ENCODE measurements around the gene OR52E6.
A peak's percentile ranks its signal among the peaks of the same experiment; 100 is the strongest.

OR52E6 gene

GRCh38 chr11:5808500-5809121 lies 33.1 kb downstream of the OR52E6 start, which contains the start of gene OR52N2:
OR52N2 (plus strand) TSS chr11:5808924; CDS start chr11:5820336, 11,412 bp downstream.
- TF ChIP-seq POLR2AphosphoS5 (IDR thresholded peaks at IDR 0.05; ENCODE audit: low read depth) = no peak
- TF ChIP-seq, protein P1, sequence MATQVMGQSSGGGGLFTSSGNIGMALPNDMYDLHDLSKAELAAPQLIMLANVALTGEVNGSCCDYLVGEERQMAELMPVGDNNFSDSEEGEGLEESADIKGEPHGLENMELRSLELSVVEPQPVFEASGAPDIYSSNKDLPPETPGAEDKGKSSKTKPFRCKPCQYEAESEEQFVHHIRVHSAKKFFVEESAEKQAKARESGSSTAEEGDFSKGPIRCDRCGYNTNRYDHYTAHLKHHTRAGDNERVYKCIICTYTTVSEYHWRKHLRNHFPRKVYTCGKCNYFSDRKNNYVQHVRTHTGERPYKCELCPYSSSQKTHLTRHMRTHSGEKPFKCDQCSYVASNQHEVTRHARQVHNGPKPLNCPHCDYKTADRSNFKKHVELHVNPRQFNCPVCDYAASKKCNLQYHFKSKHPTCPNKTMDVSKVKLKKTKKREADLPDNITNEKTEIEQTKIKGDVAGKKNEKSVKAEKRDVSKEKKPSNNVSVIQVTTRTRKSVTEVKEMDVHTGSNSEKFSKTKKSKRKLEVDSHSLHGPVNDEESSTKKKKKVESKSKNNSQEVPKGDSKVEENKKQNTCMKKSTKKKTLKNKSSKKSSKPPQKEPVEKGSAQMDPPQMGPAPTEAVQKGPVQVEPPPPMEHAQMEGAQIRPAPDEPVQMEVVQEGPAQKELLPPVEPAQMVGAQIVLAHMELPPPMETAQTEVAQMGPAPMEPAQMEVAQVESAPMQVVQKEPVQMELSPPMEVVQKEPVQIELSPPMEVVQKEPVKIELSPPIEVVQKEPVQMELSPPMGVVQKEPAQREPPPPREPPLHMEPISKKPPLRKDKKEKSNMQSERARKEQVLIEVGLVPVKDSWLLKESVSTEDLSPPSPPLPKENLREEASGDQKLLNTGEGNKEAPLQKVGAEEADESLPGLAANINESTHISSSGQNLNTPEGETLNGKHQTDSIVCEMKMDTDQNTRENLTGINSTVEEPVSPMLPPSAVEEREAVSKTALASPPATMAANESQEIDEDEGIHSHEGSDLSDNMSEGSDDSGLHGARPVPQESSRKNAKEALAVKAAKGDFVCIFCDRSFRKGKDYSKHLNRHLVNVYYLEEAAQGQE (IDR thresholded peaks at IDR 0.05; ENCODE audit: insufficient replicate concordance, low read depth) = no peak
- no peak for TF ChIP-seq GABPA (IDR thresholded peaks at IDR 0.05; ENCODE audit: low read depth)
- TF ChIP-seq SPI1 (IDR thresholded peaks at IDR 0.05; ENCODE audit: borderline replicate concordance, low read depth) = no peak
- TF ChIP-seq, protein P2, sequence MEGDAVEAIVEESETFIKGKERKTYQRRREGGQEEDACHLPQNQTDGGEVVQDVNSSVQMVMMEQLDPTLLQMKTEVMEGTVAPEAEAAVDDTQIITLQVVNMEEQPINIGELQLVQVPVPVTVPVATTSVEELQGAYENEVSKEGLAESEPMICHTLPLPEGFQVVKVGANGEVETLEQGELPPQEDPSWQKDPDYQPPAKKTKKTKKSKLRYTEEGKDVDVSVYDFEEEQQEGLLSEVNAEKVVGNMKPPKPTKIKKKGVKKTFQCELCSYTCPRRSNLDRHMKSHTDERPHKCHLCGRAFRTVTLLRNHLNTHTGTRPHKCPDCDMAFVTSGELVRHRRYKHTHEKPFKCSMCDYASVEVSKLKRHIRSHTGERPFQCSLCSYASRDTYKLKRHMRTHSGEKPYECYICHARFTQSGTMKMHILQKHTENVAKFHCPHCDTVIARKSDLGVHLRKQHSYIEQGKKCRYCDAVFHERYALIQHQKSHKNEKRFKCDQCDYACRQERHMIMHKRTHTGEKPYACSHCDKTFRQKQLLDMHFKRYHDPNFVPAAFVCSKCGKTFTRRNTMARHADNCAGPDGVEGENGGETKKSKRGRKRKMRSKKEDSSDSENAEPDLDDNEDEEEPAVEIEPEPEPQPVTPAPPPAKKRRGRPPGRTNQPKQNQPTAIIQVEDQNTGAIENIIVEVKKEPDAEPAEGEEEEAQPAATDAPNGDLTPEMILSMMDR (IDR thresholded peaks at IDR 0.05; ENCODE audit: insufficient read depth, low read length) = peak; percentile 75
- peak; percentile 28 to 68 for DNase-seq (ENCODE audit: low read depth in 1 of 2, low spot score in 1 of 2)
- no peaks in the 10 kb centered on the region for H3K27me3 ChIP-seq (ENCODE audit: insufficient read depth, poor library complexity, severe bottlenecking)
- no peak within 1 kb of the TSS for H3K27ac ChIP-seq (replicated peaks)
- H3K4me3 ChIP-seq (replicated peaks; ENCODE audit: insufficient read depth, low read length) = no peak within 1 kb of the TSS

DNA sequence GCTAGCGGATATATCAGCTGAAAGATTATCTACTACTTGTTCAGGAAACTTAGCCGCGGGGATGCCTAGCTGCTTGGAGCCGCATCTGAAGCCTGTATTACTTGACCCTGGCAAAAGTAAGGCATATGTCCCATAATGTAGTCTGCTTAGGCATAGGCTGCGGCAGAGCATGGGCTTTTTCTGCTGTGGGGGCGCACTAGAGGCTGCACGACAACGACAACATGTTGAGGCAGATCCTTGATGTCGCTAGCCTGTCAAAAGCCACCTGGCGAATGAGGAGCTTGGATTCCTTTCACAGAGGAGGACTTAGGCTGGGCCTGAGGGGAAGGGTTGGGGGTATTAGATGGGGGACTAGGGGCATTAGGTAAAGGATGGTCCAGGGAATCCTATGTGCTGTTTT lies 34.1 kb downstream of the OR52E6 start:
- no peak for TF ChIP-seq POLR2AphosphoS5 (IDR thresholded peaks at IDR 0.05; ENCODE audit: low read depth)
- TF ChIP-seq, protein P2 (IDR thresholded peaks at IDR 0.05; ENCODE audit: insufficient read depth, low read length) = no peak
- TF ChIP-seq SPI1 (IDR thresholded peaks at IDR 0.05; ENCODE audit: borderline replicate concordance, low read depth) = no peak
- TF ChIP-seq, protein P1 (IDR thresholded peaks at IDR 0.05; ENCODE audit: insufficient replicate concordance, low read depth) = no peak
- no peak for TF ChIP-seq GABPA (IDR thresholded peaks at IDR 0.05; ENCODE audit: low read depth)
- H3K27me3 ChIP-seq (ENCODE audit: insufficient read depth, poor library complexity, severe bottlenecking) = no peaks in the 10 kb centered on the region
- no peak overlapping the region for H3K27ac ChIP-seq (replicated peaks)
- no peak overlapping the region for H3K4me3 ChIP-seq (replicated peaks; ENCODE audit: insufficient read depth, low read length)
- no peak for DNase-seq (ENCODE audit: low read depth in 1 of 2, low spot score in 1 of 2)

DNA sequence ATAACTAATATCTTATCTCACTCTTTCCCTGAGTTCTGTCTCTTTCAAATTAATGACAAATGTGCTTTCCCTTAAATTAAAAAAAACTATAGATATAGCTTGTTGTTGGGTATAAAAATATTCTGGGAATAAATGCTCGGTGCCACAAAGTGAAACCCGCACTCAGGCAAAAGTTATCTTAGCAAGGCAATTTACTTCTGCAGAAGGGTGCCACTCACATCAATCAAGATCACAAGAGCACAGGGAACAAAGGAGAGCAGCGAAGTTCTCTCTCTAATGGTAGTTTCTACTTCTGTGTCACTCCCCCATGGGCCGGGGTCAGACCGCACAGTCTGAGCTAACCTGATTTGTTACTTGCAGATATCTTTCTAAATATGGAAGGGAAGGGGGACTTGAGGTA lies 37.7 kb downstream of the OR52E6 start:
- Histone ChIP-seq H3K4me3 (replicated peaks; ENCODE audit: insufficient read depth, low read length) (no peak overlapping the region), H3K27me3 (ENCODE audit: insufficient read depth, poor library complexity, severe bottlenecking) (no peaks in the 10 kb centered on the region), H3K27ac (replicated peaks) (no peak overlapping the region)
- TF ChIP-seq, protein P1 (IDR thresholded peaks at IDR 0.05; ENCODE audit: insufficient replicate concordance, low read depth) = no peak
- TF ChIP-seq GABPA (IDR thresholded peaks at IDR 0.05; ENCODE audit: low read depth) (no peak), POLR2AphosphoS5 (IDR thresholded peaks at IDR 0.05; ENCODE audit: low read depth) (no peak), SPI1 (IDR thresholded peaks at IDR 0.05; ENCODE audit: borderline replicate concordance, low read depth) (no peak)
- TF ChIP-seq, protein P2 (IDR thresholded peaks at IDR 0.05; ENCODE audit: insufficient read depth, low read length) = no peak
- DNase-seq (ENCODE audit: low read depth in 1 of 2, low spot score in 1 of 2) = no peak
